Measurements from ENCODE around the gene RPL27A.

The RPL27A gene

DNA sequence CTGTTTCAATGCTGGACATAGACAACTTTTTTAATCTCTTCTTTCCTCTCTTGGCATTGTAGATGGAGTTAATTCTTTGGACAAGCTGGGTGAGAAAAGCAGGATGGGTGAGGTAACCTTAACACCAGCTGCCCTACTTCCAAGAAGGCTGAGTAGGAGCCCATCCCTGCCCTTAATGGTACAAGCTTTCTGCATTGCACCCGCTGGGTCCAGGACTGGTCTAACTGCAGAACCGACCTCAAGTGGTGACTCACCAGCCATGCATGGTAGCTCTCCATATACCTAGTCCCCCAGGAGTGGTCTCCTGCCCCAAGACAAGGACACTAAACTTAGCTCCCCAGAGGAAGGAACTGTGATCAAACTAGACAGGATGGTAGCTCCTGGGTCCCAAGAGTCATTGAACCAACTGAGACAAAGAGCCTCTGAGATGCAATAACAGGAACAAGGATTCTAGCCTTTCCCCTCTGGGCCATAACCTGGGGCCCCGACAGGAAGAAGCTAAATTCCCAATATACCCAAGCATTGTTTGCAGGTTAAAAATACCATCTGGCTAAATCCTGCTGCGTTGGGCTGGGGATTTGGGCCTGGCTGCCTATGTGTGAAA lies 32.1 kb downstream of the RPL27A start:
- TF ChIP-seq, protein P1, sequence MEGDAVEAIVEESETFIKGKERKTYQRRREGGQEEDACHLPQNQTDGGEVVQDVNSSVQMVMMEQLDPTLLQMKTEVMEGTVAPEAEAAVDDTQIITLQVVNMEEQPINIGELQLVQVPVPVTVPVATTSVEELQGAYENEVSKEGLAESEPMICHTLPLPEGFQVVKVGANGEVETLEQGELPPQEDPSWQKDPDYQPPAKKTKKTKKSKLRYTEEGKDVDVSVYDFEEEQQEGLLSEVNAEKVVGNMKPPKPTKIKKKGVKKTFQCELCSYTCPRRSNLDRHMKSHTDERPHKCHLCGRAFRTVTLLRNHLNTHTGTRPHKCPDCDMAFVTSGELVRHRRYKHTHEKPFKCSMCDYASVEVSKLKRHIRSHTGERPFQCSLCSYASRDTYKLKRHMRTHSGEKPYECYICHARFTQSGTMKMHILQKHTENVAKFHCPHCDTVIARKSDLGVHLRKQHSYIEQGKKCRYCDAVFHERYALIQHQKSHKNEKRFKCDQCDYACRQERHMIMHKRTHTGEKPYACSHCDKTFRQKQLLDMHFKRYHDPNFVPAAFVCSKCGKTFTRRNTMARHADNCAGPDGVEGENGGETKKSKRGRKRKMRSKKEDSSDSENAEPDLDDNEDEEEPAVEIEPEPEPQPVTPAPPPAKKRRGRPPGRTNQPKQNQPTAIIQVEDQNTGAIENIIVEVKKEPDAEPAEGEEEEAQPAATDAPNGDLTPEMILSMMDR (conservative IDR thresholded peaks at IDR 0.05; ENCODE audit: low read depth, low read length): no peak
- H3K4me3 ChIP-seq (ENCODE audit: low read length): no peak overlapping the region
- DNase-seq (ENCODE audit: low read depth): no peak

DNA sequence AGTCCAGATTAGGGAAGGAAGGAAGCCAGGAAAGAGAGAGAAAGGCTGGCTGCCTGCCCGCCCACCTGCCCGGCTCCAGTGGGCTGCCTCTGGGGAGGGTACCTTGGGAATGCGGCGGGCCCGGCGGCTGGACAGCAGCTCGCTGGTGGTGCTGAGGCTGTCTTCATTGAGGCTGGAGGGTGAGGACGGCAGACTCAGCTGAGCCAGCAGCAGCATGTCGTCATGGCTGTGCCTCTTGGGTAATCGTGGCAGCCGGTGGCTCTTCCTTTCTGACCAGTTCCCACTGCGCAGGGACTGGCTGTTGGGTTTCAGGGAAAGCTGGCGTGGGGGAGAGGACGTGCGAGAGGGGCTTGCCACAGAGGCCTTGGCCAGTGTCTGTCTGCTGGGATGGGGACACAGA lies 32.9 kb downstream of the RPL27A start:
- H3K4me3 ChIP-seq (ENCODE audit: low read length): no peak overlapping the region
- no peak for DNase-seq (ENCODE audit: low read depth)
- TF ChIP-seq, protein P1 (conservative IDR thresholded peaks at IDR 0.05; ENCODE audit: low read depth, low read length): no peak

DNA sequence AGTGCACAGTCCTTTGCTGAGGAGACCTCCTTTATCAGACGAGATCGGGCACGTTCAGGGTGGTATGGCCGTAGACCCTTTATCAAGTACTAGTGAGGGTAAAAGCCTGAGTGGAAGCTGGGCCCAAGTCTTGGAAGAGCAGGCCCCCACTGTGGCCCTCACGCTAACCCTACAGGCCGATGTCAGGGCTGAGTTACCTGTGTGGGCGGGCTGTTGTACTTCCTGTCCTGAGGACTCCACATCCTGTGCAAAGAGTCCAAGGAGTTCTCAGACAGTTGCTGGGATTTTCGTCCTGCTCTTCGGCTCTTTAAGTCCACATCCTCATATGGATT lies 34.9 kb downstream of the RPL27A start:
- TF ChIP-seq, protein P1 (conservative IDR thresholded peaks at IDR 0.05; ENCODE audit: low read depth, low read length): no peak
- no peak overlapping the region for H3K4me3 ChIP-seq (ENCODE audit: low read length)
- DNase-seq (ENCODE audit: low read depth): no peak

DNA sequence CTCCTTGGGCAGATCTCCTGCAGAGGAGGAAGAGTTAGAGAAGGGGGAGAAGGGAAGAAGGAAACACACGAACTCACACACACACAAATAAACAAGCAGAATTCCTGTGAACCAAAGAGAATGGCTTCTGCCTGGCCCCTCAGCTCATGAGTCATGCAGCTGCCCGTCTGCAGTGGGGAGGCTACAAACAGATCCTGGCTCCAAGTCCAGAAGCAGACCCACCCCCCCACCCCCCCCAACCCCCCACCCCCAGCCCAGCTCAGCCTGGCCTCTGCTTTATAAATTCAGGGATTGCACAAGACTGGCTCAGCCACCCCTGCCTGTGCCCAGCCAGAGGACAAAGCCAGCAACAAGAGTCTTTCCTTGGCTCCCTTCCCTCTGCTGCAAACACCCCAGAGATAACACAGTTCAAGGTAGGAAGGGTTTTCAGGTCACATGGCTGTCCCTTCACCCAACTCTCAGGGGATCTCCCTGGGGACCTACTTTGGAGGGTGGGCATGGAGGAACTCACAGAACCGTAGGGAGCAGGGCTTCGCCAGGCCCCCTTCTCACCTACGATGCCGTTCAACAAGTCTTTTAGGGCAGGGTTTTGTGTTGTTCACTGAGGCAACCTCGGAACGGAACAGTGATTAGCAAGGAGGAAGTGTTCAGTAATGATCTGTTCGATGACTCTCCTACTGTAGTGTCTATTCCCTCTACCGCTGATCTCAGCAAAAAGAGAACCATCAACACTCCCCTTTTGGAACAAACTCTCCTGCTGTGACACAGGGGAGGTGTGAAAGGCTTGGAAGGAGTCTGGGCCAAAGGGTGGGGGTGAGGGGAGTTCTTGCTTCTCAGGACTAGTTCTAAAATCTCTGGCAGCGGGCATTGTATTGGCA lies 35.5 kb downstream of the RPL27A start:
- H3K4me3 ChIP-seq (ENCODE audit: low read length): no peak overlapping the region
- DNase-seq (ENCODE audit: low read depth): peak; percentile 72
- TF ChIP-seq, protein P1 (conservative IDR thresholded peaks at IDR 0.05; ENCODE audit: low read depth, low read length): no peak

- DNase-seq (ENCODE audit: low read depth): peak; percentile 79
- no peak overlapping the region for H3K4me3 ChIP-seq (ENCODE audit: low read length)
Observed at GRCh38 chr11:8719211-8719649, 36.6 kb downstream of the RPL27A start.

GRCh38 chr11:8719721-8720120 lies 37.1 kb downstream of the RPL27A start:
- H3K4me3 ChIP-seq (ENCODE audit: low read length): no peak overlapping the region
- DNase-seq (ENCODE audit: low read depth): no peak
- TF ChIP-seq, protein P1 (conservative IDR thresholded peaks at IDR 0.05; ENCODE audit: low read depth, low read length): no peak

More at GRCh38 chr11:8719211-8719649, 36.6 kb downstream of the RPL27A start:
- TF ChIP-seq, protein P1 (conservative IDR thresholded peaks at IDR 0.05; ENCODE audit: low read depth, low read length): no peak

DNA sequence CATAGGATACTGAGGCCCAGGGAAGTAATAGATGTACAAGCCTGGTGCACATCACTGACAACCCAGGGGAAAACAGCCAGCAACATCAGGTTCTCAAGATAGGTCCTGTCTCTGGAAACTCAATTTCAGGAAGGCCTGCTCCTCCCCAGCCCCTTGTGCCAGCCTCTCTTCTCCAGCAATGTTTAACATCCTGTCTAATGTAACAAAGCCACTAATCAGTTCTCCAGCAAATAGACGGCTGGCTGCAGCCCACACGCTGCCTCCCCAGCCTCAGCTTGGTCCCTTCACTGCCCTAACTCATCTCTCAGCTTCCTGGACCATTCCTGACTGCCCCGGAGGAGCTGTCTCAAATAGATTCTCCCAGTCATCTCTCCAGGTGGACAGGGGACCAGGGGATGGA lies 37.8 kb downstream of the RPL27A start:
- DNase-seq (ENCODE audit: low read depth): no peak
- H3K4me3 ChIP-seq (ENCODE audit: low read length): no peak overlapping the region
- TF ChIP-seq, protein P1 (conservative IDR thresholded peaks at IDR 0.05; ENCODE audit: low read depth, low read length): no peak
